ENCODE data around the gene LCTL.

LCTL gene

GRCh38 chr15:66564136-66565041 lies 1.4 kb downstream of the LCTL start:
- no peak overlapping the region for H3K9ac ChIP-seq (ENCODE audit: low read length)
- H3K27ac ChIP-seq (ENCODE audit: low read length), result no peak overlapping the region
- H3K4me1 ChIP-seq (ENCODE audit: low read length), result no peaks in the 10 kb centered on the region
- no peaks in the 10 kb centered on the region for H3K27me3 ChIP-seq (ENCODE audit: low read depth, low read length)
- no peak overlapping the region for H3K4me3 ChIP-seq (ENCODE audit: low read length)
- H3K79me2 ChIP-seq (ENCODE audit: low read length), result no peaks in the 10 kb centered on the region
- no peaks in the 10 kb centered on the region for H3K36me3 ChIP-seq (replicated peaks; ENCODE audit: low read depth, low read length)
- no peak overlapping the region for H3K4me2 ChIP-seq (ENCODE audit: low read length)
- H4K20me1 ChIP-seq (ENCODE audit: insufficient read depth, low read length), result no peaks in the 10 kb centered on the region
- H3K9me3 ChIP-seq (ENCODE audit: insufficient read depth, low read length), result no peaks in the 10 kb centered on the region
- no peak for TF ChIP-seq CTCF (IDR thresholded peaks at IDR 0.05; ENCODE audit: low read depth, low read length)
- no peak for TF ChIP-seq EZH2phosphoT487 (IDR thresholded peaks at IDR 0.05; ENCODE audit: low read depth)
- H2AFZ ChIP-seq (ENCODE audit: low read depth, low read length), result no peak overlapping the region

- H3K36me3 ChIP-seq (replicated peaks; ENCODE audit: low read depth, low read length), result no peaks in the 10 kb centered on the region
- no peaks in the 10 kb centered on the region for H3K79me2 ChIP-seq (ENCODE audit: low read length)
- no peak overlapping the region for H3K4me2 ChIP-seq (ENCODE audit: low read length)
- no peaks in the 10 kb centered on the region for H3K4me1 ChIP-seq (ENCODE audit: low read length)
- no peak overlapping the region for H3K27ac ChIP-seq (ENCODE audit: low read length)
- H3K9ac ChIP-seq (ENCODE audit: low read length), result no peak overlapping the region
- H4K20me1 ChIP-seq (ENCODE audit: insufficient read depth, low read length), result no peaks in the 10 kb centered on the region
- H2AFZ ChIP-seq (ENCODE audit: low read depth, low read length), result no peak overlapping the region
- TF ChIP-seq CTCF (IDR thresholded peaks at IDR 0.05; ENCODE audit: low read depth, low read length) (no peak), EZH2phosphoT487 (IDR thresholded peaks at IDR 0.05; ENCODE audit: low read depth) (no peak)
- H3K27me3 ChIP-seq (ENCODE audit: low read depth, low read length), result no peaks in the 10 kb centered on the region
- no peak overlapping the region for H3K4me3 ChIP-seq (ENCODE audit: low read length)
- no peaks in the 10 kb centered on the region for H3K9me3 ChIP-seq (ENCODE audit: insufficient read depth, low read length)
Measured at GRCh38 chr15:66563566-66564110, 2.2 kb downstream of the LCTL start.

GRCh38 chr15:66563126-66563525 lies 2.7 kb downstream of the LCTL start:
- Histone ChIP-seq H3K27ac (ENCODE audit: low read length) (no peak overlapping the region), H3K36me3 (replicated peaks; ENCODE audit: low read depth, low read length) (no peaks in the 10 kb centered on the region), H3K4me3 (ENCODE audit: low read length) (no peak overlapping the region), H3K79me2 (ENCODE audit: low read length) (no peaks in the 10 kb centered on the region), H4K20me1 (ENCODE audit: insufficient read depth, low read length) (no peaks in the 10 kb centered on the region), H2AFZ (ENCODE audit: low read depth, low read length) (no peak overlapping the region), H3K9ac (ENCODE audit: low read length) (no peak overlapping the region), H3K4me2 (ENCODE audit: low read length) (no peak overlapping the region), H3K27me3 (ENCODE audit: low read depth, low read length) (no peaks in the 10 kb centered on the region), H3K4me1 (ENCODE audit: low read length) (no peaks in the 10 kb centered on the region), H3K9me3 (ENCODE audit: insufficient read depth, low read length) (no peaks in the 10 kb centered on the region)
- TF ChIP-seq CTCF (IDR thresholded peaks at IDR 0.05; ENCODE audit: low read depth, low read length) (no peak), EZH2phosphoT487 (IDR thresholded peaks at IDR 0.05; ENCODE audit: low read depth) (no peak)

- H3K9ac ChIP-seq (ENCODE audit: low read length), result no peak overlapping the region
- no peak for TF ChIP-seq CTCF (IDR thresholded peaks at IDR 0.05; ENCODE audit: low read depth, low read length)
- TF ChIP-seq EZH2phosphoT487 (IDR thresholded peaks at IDR 0.05; ENCODE audit: low read depth), result no peak
Measured at GRCh38 chr15:66560856-66561525, 4.8 kb downstream of the LCTL start.

More at GRCh38 chr15:66560856-66561525, 4.8 kb downstream of the LCTL start:
- H3K9me3 ChIP-seq (ENCODE audit: insufficient read depth, low read length), result no peaks in the 10 kb centered on the region
- no peaks in the 10 kb centered on the region for H3K79me2 ChIP-seq (ENCODE audit: low read length)
- no peaks in the 10 kb centered on the region for H3K4me1 ChIP-seq (ENCODE audit: low read length)
- H4K20me1 ChIP-seq (ENCODE audit: insufficient read depth, low read length), result no peaks in the 10 kb centered on the region
- H3K36me3 ChIP-seq (replicated peaks; ENCODE audit: low read depth, low read length), result no peaks in the 10 kb centered on the region
- no peaks in the 10 kb centered on the region for H3K27me3 ChIP-seq (ENCODE audit: low read depth, low read length)
- no peak overlapping the region for H3K4me2 ChIP-seq (ENCODE audit: low read length)
- no peak overlapping the region for H2AFZ ChIP-seq (ENCODE audit: low read depth, low read length)
- H3K27ac ChIP-seq (ENCODE audit: low read length), result no peak overlapping the region
- no peak overlapping the region for H3K4me3 ChIP-seq (ENCODE audit: low read length)
